Natural killer cell (primary cell): ENCODE results near the gene B9D2. TPM values are rescaled to one million over a fixed set of nuclear protein-coding genes. Genes with fewer than 3 reads are reported as not detected.

Experiments
- ATAC-seq, 3 donors: fragments of 150-1000 bp in 2 of 3; fragments of 200-7000 bp in 1 of 3; cut with Tn5 transposase; 1 replicate in 1 of 3; 2 replicates in 2 of 3; pipeline ENCODE4 v1.10.0; 2021; ENCODE audit warnings: mild to moderate bottlenecking in 2 of 3, moderate library complexity in 2 of 3
- DNase-seq, 2 donors: peaks; one replicate each; pipeline versions ENCODE4 v3.0.0 to v3.0.0-alpha.2; 2013 to 2021; ENCODE audit warnings: mixed read lengths in 1 of 2
- H3K27ac ChIP-seq: one replicate; pipeline ENCODE4 v1.5.1; 2013; ENCODE audit warnings: mild to moderate bottlenecking, low read length
- H3K27me3 ChIP-seq: one replicate; pipeline ENCODE4 v1.6.1; 2013; ENCODE audit warnings: low read length; ENCODE audit not compliant: control insufficient read depth, insufficient read depth
- H3K36me3 ChIP-seq: one replicate; pipeline ENCODE4 v1.6.1; 2013; ENCODE audit warnings: low read length; ENCODE audit not compliant: control insufficient read depth, insufficient read depth
- H3K4me1 ChIP-seq: one replicate; pipeline ENCODE4 v1.6.1; 2013; ENCODE audit warnings: low read length; ENCODE audit not compliant: control insufficient read depth, insufficient read depth
- H3K4me3 ChIP-seq: one replicate; pipeline ENCODE4 v1.5.1; 2013; ENCODE audit warnings: low read length
- H3K9me3 ChIP-seq: one replicate; pipeline ENCODE4 v1.6.1; 2013; ENCODE audit warnings: low read length; ENCODE audit not compliant: control insufficient read depth, insufficient read depth
- H3K27ac Mint-ChIP-seq, 2 donors: one replicate each; pipeline ENCODE4 v1.8.0; 2022; ENCODE audit warnings: mild to moderate bottlenecking in 2 of 2, mixed read lengths in 2 of 2, moderate library complexity in 1 of 2
- H3K27me3 Mint-ChIP-seq, 2 donors: one replicate each; pipeline ENCODE4 v1.8.0; 2022; ENCODE audit warnings: low read depth in 2 of 2, mixed read lengths in 2 of 2
- H3K36me3 Mint-ChIP-seq: one replicate; pipeline ENCODE4 v1.8.0; 2022; ENCODE audit warnings: mixed read lengths
- H3K4me1 Mint-ChIP-seq, 2 donors: one replicate each; pipeline ENCODE4 v1.8.0; 2022; ENCODE audit warnings: mixed read lengths in 2 of 2
- H3K4me3 Mint-ChIP-seq: one replicate; pipeline ENCODE4 v1.8.0; 2022; ENCODE audit warnings: mild to moderate bottlenecking, moderate library complexity, mixed read lengths
- H3K9me3 Mint-ChIP-seq, 2 donors: one replicate each; pipeline ENCODE4 v1.8.0; 2022; ENCODE audit warnings: mixed read lengths in 2 of 2
- WGBS: methylation state at CpG from one replicate; pipeline ENCODE4 v1.1.7; 2013; ENCODE audit warnings: missing lambda C conversion rate; ENCODE audit not compliant: insufficient coverage; 5-methylcytosine and 5-hydroxymethylcytosine counted together
- intact Hi-C: fragments of 100-400 bp; cut with micrococcal nuclease; formaldehyde crosslinking; loops from one replicate; pipeline ENCODE4 v1.14.2; 2022
- total RNA-seq, 4 donors: library from RNA; stranded (reverse); fragments of 120-200 nt in 1 of 4; gene quantifications; one replicate each; pipeline versions ENCODE4 v1.2.3 to v1.2.4, GENCODE V29; 2013 to 2022
- TF ChIP-seq, protein P1 (sequence below): fragments of 200-600 bp; IDR thresholded peaks from one replicate; pipeline ENCODE4 v1.8.0; 2022; ENCODE audit warnings: antibody characterized with exemption

Gene B9D2
- total RNA-seq, 3 donors from 2014 or later (not counting 1 experiment from before 2014, with no cell fraction given), result 18.1 to 22.2 (median 18.7) TPM

DNA sequence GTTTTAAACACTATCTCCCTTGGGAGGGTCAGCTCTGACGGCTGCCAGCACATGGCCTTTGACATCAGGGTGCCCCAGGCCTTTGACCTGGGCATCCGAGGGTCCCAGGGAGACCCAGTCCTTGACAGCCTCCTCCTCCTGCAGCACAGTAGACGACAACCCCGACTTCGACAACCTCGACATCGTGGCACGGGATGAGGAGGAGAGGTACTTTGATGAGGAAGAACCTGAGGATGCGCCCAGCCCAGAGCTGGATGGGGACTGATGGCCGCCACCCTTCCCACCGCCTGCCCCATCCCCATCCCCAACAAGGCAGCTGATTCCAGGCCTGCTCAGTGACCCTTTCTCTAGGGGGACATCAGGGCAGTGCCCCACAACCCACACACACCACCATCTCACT is 41.5 kb downstream of the B9D2 start:
- Histone ChIP-seq H3K27ac (peak overlapping the region; percentile 91), H3K4me3 (no peak overlapping the region), H3K9me3 (no peaks in the 10 kb centered on the region), H3K36me3 (peaks cover 58% of the 10 kb centered on the region), H3K4me1 (peaks cover 70% of the 10 kb centered on the region), H3K27me3 (no peaks in the 10 kb centered on the region)
- ATAC-seq (no peak), DNase-seq (peak in 1 of 2 donors; percentile 29)
- no peaks in the 10 kb centered on the region for H3K27me3 Mint-ChIP-seq
- H3K9me3 Mint-ChIP-seq, result no peaks in the 10 kb centered on the region
- intact Hi-C loops, result no loop called here
- peaks cover 53 to 76% of the 10 kb centered on the region in 2 donors for H3K4me1 Mint-ChIP-seq
- TF ChIP-seq, protein P1, sequence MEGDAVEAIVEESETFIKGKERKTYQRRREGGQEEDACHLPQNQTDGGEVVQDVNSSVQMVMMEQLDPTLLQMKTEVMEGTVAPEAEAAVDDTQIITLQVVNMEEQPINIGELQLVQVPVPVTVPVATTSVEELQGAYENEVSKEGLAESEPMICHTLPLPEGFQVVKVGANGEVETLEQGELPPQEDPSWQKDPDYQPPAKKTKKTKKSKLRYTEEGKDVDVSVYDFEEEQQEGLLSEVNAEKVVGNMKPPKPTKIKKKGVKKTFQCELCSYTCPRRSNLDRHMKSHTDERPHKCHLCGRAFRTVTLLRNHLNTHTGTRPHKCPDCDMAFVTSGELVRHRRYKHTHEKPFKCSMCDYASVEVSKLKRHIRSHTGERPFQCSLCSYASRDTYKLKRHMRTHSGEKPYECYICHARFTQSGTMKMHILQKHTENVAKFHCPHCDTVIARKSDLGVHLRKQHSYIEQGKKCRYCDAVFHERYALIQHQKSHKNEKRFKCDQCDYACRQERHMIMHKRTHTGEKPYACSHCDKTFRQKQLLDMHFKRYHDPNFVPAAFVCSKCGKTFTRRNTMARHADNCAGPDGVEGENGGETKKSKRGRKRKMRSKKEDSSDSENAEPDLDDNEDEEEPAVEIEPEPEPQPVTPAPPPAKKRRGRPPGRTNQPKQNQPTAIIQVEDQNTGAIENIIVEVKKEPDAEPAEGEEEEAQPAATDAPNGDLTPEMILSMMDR, result no peak
- H3K27ac Mint-ChIP-seq, result peak overlapping the region; percentile 94 to 97
- H3K36me3 Mint-ChIP-seq, result no peaks in the 10 kb centered on the region
- H3K4me3 Mint-ChIP-seq, result peak overlapping the region; percentile 37
- WGBS, result 95% methylated on average over 10 of the region's 11 CpGs

DNA sequence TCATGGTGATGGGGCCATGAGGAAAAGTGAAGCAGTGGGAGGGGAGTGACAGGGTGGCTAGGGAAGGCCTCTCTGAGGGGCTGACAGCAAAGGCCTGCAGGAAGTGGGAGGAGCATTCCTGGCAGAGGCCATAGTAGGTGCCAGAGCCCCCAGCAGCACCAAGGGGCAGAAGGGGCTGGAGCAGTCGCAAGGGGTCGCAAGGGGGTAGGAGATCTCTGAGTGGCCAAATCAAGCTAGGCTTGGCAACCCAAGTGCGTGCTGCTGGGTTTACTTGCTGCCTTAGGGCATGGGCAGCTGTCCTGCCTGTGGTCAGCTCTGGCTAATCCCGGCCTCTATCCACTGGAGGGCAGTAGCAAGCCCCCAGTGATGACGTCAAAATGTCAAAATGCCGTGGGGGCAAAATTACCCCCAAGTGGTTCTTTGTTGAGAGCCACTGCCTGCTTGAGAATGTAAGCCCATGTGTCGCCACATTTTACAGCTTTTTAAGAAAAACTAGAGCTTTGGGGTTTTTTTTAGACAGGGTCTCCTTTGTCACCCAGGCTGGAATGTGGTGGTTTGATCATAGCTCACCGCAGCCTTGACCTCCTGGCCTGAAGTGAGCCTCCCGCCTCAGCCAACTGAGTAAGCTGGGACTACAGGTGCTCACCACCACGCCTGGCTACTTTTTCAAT is 42.2 kb downstream of the B9D2 start:
- H3K27me3 ChIP-seq, result no peaks in the 10 kb centered on the region
- H3K9me3 Mint-ChIP-seq, result no peaks in the 10 kb centered on the region
- no peak overlapping the region for H3K4me3 ChIP-seq
- intact Hi-C loops, result no loop called here
- peak overlapping the region; percentile 37 for H3K4me3 Mint-ChIP-seq
- no peak for ATAC-seq
- H3K4me1 ChIP-seq, result peaks cover 63% of the 10 kb centered on the region
- no peaks in the 10 kb centered on the region for H3K27me3 Mint-ChIP-seq
- peak overlapping the region; percentile 94 to 97 for H3K27ac Mint-ChIP-seq
- DNase-seq, result peak in 1 of 2 donors; percentile 47
- TF ChIP-seq, protein P1, result no peak
- 64% methylated on average over 10 of the region's 10 CpGs for WGBS
- peaks cover 64% of the 10 kb centered on the region for H3K36me3 ChIP-seq
- peak overlapping the region; percentile 59 for H3K27ac ChIP-seq
- H3K4me1 Mint-ChIP-seq, result peaks cover 53 to 76% of the 10 kb centered on the region in 2 donors
- no peaks in the 10 kb centered on the region for H3K9me3 ChIP-seq
- H3K36me3 Mint-ChIP-seq, result no peaks in the 10 kb centered on the region

GRCh38 chr19:41321204-41321599 is 42.7 kb downstream of the B9D2 start:
- Mint-ChIP-seq H3K27me3 (no peaks in the 10 kb centered on the region), H3K4me3 (no peak overlapping the region), H3K27ac (peak overlapping the region; percentile 94 to 97), H3K4me1 (peaks cover 53 to 76% of the 10 kb centered on the region in 2 donors), H3K36me3 (no peaks in the 10 kb centered on the region), H3K9me3 (no peaks in the 10 kb centered on the region)
- WGBS, result 78% methylated on average over 7 of the region's 7 CpGs
- intact Hi-C loops, result no loop called here
- H3K4me1 ChIP-seq, result peaks cover 58% of the 10 kb centered on the region
- ATAC-seq (no peak), DNase-seq (no peak)
- H3K27me3 ChIP-seq, result no peaks in the 10 kb centered on the region
- peak overlapping the region; percentile 59 for H3K27ac ChIP-seq
- no peaks in the 10 kb centered on the region for H3K9me3 ChIP-seq
- peaks cover 70% of the 10 kb centered on the region for H3K36me3 ChIP-seq
- H3K4me3 ChIP-seq, result no peak overlapping the region
- TF ChIP-seq, protein P1, result no peak

- Histone ChIP-seq H3K27ac (no peak overlapping the region), H3K4me1 (peaks cover 51% of the 10 kb centered on the region), H3K4me3 (no peak overlapping the region), H3K27me3 (no peaks in the 10 kb centered on the region), H3K36me3 (peaks cover 75% of the 10 kb centered on the region), H3K9me3 (no peaks in the 10 kb centered on the region)
- intact Hi-C loops, result no loop called here
- no peaks in the 10 kb centered on the region for H3K27me3 Mint-ChIP-seq
- H3K4me3 Mint-ChIP-seq, result no peak overlapping the region
- TF ChIP-seq, protein P1, result no peak
- ATAC-seq, result no peak
- no peak for DNase-seq
- WGBS, result 82% methylated on average over 4 of the region's 4 CpGs
- H3K9me3 Mint-ChIP-seq, result no peaks in the 10 kb centered on the region
- no peaks in the 10 kb centered on the region for H3K36me3 Mint-ChIP-seq
- peak overlapping the region; percentile 13 to 94 for H3K27ac Mint-ChIP-seq
- peaks cover 51 to 73% of the 10 kb centered on the region in 2 donors for H3K4me1 Mint-ChIP-seq
Measured at GRCh38 chr19:41320568-41320967, 43.4 kb downstream of the B9D2 start.
